KMS-11 (cell line): Measurements from ENCODE around the gene NFASC.

Experiments used
- H2AFZ ChIP-seq: fragments of 200-600 bp; sonication (generic); 2 replicates; pipeline ENCODE4 v1.6.1; 2016; ENCODE audit warnings: antibody characterized with exemption, mixed run types, low read depth
- H3K27ac ChIP-seq: fragments of 200-600 bp; sonication (generic); 2 replicates; pipeline ENCODE4 v1.6.1; 2016; ENCODE audit warnings: mild to moderate bottlenecking, mixed run types
- H3K27me3 ChIP-seq: fragments of 200-600 bp; sonication (generic); 2 replicates; pipeline ENCODE4 v1.6.1; 2017; ENCODE audit warnings: mild to moderate bottlenecking, low read depth, mixed run types, moderate library complexity; ENCODE audit not compliant: insufficient read depth
- H3K36me3 ChIP-seq: fragments of 200-600 bp; sonication (generic); 2 replicates; pipeline ENCODE4 v1.6.1; 2017; ENCODE audit warnings: mild to moderate bottlenecking, mixed run types; ENCODE audit not compliant: insufficient read depth
- H3K4me1 ChIP-seq: fragments of 200-600 bp; sonication (generic); 2 replicates; pipeline ENCODE4 v1.6.1; 2016; ENCODE audit warnings: mild to moderate bottlenecking, low read depth, mixed run types; ENCODE audit not compliant: poor library complexity, severe bottlenecking
- H3K4me2 ChIP-seq: fragments of 200-600 bp; sonication (generic); 2 replicates; pipeline ENCODE4 v1.7.0; 2016; ENCODE audit warnings: mild to moderate bottlenecking, mixed run types
- H3K4me3 ChIP-seq: fragments of 200-600 bp; sonication (generic); IDR thresholded peaks from 2 replicates; pipeline ENCODE4 v1.6.1; 2017; ENCODE audit warnings: low read depth, low read length, mixed read lengths; ENCODE audit not compliant: insufficient read depth
- H3K79me2 ChIP-seq: fragments of 200-600 bp; sonication (generic); 2 replicates; pipeline ENCODE4 v1.6.1; 2016; ENCODE audit warnings: low read depth, mixed run types; ENCODE audit not compliant: insufficient read depth
- H3K9ac ChIP-seq: fragments of 200-600 bp; sonication (generic); 2 replicates; pipeline ENCODE4 v1.6.1; 2016; ENCODE audit warnings: mild to moderate bottlenecking, mixed run types
- H4K20me1 ChIP-seq: fragments of 200-600 bp; sonication (generic); 2 replicates; pipeline ENCODE4 v1.6.1; 2016; ENCODE audit warnings: mild to moderate bottlenecking, mixed run types; ENCODE audit not compliant: insufficient read depth
- TF ChIP-seq, protein P1 (sequence below): fragments of 200-600 bp; sonication (generic); conservative IDR thresholded peaks from 2 replicates; pipeline ENCODE4 v1.6.1; 2017; ENCODE audit warnings: low read depth, mild to moderate bottlenecking, antibody characterized with exemption, low read length, moderate library complexity, mixed read lengths

NFASC gene

DNA sequence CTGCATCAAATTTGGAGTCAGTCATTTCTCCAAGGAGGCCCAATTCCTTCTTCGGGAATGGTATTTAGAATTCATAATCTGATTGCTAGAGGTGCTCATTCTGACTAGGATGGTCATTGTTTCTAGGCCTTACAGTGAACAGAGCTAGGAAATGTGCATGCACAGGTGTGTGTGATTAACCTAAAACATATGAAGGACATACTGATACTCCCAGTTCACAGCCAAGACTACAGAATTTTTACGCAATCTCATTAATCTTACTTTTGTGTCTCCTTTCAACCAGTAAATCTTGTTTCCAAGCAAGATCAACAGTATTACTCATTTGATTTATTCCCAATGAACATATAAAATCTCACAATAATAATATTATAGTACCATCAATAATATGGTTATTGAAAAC lies 47.1 kb downstream of the NFASC start:
- H3K27ac ChIP-seq = no peak overlapping the region
- no peak overlapping the region for H3K4me3 ChIP-seq
- no peaks in the 10 kb centered on the region for H4K20me1 ChIP-seq
- H3K4me1 ChIP-seq = no peaks in the 10 kb centered on the region
- no peaks in the 10 kb centered on the region for H3K79me2 ChIP-seq
- no peaks in the 10 kb centered on the region for H3K27me3 ChIP-seq
- H2AFZ ChIP-seq = no peak overlapping the region
- H3K9ac ChIP-seq = no peak overlapping the region
- no peaks in the 10 kb centered on the region for H3K36me3 ChIP-seq
- H3K4me2 ChIP-seq = no peak overlapping the region
- TF ChIP-seq, protein P1, sequence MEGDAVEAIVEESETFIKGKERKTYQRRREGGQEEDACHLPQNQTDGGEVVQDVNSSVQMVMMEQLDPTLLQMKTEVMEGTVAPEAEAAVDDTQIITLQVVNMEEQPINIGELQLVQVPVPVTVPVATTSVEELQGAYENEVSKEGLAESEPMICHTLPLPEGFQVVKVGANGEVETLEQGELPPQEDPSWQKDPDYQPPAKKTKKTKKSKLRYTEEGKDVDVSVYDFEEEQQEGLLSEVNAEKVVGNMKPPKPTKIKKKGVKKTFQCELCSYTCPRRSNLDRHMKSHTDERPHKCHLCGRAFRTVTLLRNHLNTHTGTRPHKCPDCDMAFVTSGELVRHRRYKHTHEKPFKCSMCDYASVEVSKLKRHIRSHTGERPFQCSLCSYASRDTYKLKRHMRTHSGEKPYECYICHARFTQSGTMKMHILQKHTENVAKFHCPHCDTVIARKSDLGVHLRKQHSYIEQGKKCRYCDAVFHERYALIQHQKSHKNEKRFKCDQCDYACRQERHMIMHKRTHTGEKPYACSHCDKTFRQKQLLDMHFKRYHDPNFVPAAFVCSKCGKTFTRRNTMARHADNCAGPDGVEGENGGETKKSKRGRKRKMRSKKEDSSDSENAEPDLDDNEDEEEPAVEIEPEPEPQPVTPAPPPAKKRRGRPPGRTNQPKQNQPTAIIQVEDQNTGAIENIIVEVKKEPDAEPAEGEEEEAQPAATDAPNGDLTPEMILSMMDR = no peak

DNA sequence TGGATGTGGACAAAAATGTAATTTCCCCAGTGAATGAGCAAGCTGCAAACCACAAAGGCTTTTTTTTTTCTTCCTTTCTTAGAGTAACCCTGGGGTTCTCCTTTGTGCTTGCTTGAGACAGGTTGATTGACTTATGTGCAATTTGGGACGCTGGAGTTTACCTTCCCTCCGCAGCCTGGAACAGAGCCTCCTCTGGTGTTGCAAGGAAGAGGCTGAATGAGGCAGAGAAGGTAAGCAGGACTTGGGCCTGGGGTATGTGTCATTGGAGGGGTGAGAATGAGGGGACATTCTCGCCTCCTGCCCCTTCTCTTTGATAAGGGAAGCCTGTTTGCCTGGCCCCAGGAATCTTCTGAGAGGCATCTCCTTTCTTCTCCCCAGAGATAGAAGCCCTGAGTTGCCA lies 49.8 kb downstream of the NFASC start:
- Histone ChIP-seq H3K4me2 (no peak overlapping the region), H3K27me3 (no peaks in the 10 kb centered on the region; the same call in 1 of the 2 replicates), H3K36me3 (no peaks in the 10 kb centered on the region), H3K9ac (no peak overlapping the region), H3K79me2 (no peaks in the 10 kb centered on the region), H4K20me1 (no peaks in the 10 kb centered on the region), H3K4me3 (no peak overlapping the region), H2AFZ (no peak overlapping the region), H3K4me1 (no peaks in the 10 kb centered on the region), H3K27ac (no peak overlapping the region)
- TF ChIP-seq, protein P1 = no peak

DNA sequence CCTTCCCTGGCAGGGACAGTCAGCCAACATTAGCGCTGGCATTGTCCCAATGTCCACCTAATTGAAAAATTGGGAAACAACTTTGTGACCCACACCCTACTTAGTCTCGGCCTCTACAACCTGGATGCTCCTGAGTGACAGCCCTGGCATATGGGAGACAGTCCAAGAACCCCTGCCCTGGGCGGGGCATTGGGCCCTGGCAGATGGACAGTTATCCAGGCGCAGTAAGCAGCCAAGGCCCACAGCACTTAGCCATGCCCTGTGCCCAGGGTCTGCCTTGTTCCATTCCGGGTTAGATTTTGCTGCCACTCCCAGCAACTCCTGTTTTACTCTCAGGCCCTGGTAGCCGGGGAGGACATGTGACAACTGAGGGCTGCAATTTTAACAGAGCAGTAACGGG lies 50.3 kb downstream of the NFASC start:
- H3K9ac ChIP-seq = no peak overlapping the region
- H3K79me2 ChIP-seq = no peaks in the 10 kb centered on the region
- no peaks in the 10 kb centered on the region; the same call in 1 of the 2 replicates for H3K27me3 ChIP-seq
- H2AFZ ChIP-seq = no peak overlapping the region
- no peaks in the 10 kb centered on the region for H3K4me1 ChIP-seq
- no peaks in the 10 kb centered on the region for H3K36me3 ChIP-seq
- H3K4me3 ChIP-seq = no peak overlapping the region
- no peak overlapping the region for H3K4me2 ChIP-seq
- H4K20me1 ChIP-seq = no peaks in the 10 kb centered on the region
- H3K27ac ChIP-seq = no peak overlapping the region
- TF ChIP-seq, protein P1 = no peak

DNA sequence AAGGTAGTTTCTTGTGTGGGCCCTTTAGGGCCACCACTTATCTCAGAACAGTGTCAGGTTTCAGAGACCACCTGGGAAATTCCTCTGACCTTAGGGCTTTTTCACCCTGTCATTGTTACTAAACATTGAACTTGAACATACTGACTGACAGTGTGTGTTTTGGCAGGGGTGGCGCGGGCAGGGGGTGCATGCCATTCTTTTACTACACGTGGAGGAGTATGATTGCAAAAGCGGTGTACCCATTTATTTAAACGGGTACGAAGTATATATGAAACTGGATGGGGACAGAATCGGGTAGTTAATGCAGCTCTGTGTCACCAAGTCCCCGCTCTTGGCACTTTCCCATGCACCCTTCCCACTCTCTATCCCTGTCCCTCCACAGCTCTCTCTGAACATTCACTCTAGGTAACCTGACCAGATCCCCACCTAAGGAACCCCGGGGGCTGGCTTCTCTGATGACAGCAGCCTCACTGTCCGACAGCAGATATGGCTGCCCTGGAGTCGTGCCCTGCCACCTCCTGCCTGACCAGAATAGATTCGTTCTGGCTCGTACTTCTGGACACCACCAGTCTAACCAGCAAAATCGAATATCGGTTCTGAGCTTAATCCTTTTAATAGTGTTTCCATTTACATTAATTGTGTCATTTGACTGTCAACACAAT lies 51.3 kb downstream of the NFASC start:
- H3K36me3 ChIP-seq = no peaks in the 10 kb centered on the region
- no peak overlapping the region for H2AFZ ChIP-seq
- H4K20me1 ChIP-seq = no peaks in the 10 kb centered on the region
- H3K27ac ChIP-seq = no peak overlapping the region
- H3K4me3 ChIP-seq = no peak overlapping the region
- H3K79me2 ChIP-seq = no peaks in the 10 kb centered on the region
- no peaks in the 10 kb centered on the region; the same call in 1 of the 2 replicates for H3K27me3 ChIP-seq
- H3K9ac ChIP-seq = no peak overlapping the region
- TF ChIP-seq, protein P1 = no peak
- H3K4me2 ChIP-seq = no peak overlapping the region
- H3K4me1 ChIP-seq = no peaks in the 10 kb centered on the region
